Measurements from ENCODE around the gene IL19. TPM values are rescaled to one million over a fixed set of nuclear protein-coding genes. Genes with fewer than 3 reads are reported as not detected.

Gene IL19
- total and polyA plus RNA-seq, 9 of the 15 experiments (the other 6 are each of a cell fraction or from before 2014, with no cell fraction given): not detected

GRCh38 chr1:206812471-206812870, 41.9 kb downstream of the IL19 start:
- POLR2A ChIA-PET: no interaction called here
- Histone ChIP-seq H3K9me1 (ENCODE audit: control insufficient read depth, insufficient read depth, low read length) (no peaks in the 10 kb centered on the region), H3K4me1 (replicated peaks in 1 of 2; ENCODE audit: control insufficient read depth in 2 of 2, insufficient read depth in 2 of 2, low read length in 2 of 2) (peaks cover 0 to 29% of the 10 kb centered on the region in 2 experiments; a peak in 4 of 5 replicates), H3K9me3 (replicated peaks; ENCODE audit: control insufficient read depth, insufficient read depth, low read depth, low read length) (peaks cover 8% of the 10 kb centered on the region; the same call in 1 of the 2 replicates), H3K27ac (ENCODE audit: extremely low read depth, low read depth, low read length) (no peak overlapping the region), H3K4me2 (ENCODE audit: insufficient read depth, low read length) (no peak overlapping the region), H2AFZ (ENCODE audit: low read depth, low read length) (no peak overlapping the region), H3K4me3 (no peak overlapping the region), H3K27me3 (ENCODE audit: control insufficient read depth in 2 of 2, insufficient read depth in 2 of 2, low read length in 2 of 2) (no peaks in the 10 kb centered on the region), H3K36me3 (ENCODE audit: control insufficient read depth, insufficient read depth, low read length) (no peaks in the 10 kb centered on the region), H3K9ac (ENCODE audit: insufficient read depth in 1 of 2, low read depth in 2 of 2, low read length in 2 of 2) (no peak overlapping the region), H3K79me2 (ENCODE audit: control insufficient read depth, insufficient read depth, low read length) (no peaks in the 10 kb centered on the region), H4K20me1 (replicated peaks; ENCODE audit: control insufficient read depth, insufficient read depth, low read length) (no peaks in the 10 kb centered on the region)
- TF ChIP-seq KLF6 (CRISPR knock-in tag; IDR thresholded peaks at IDR 0.05; ENCODE audit: borderline replicate concordance) (no peak), ATF6 (CRISPR knock-in tag; IDR thresholded peaks at IDR 0.05) (no peak), SMARCA4 (IDR thresholded peaks at IDR 0.05) (no peak), COPS2 (conservative IDR thresholded peaks at IDR 0.05) (no peak), TSC22D4 (tag; IDR thresholded peaks at IDR 0.05) (no peak), ZNF609 (CRISPR knock-in tag; IDR thresholded peaks at IDR 0.05; ENCODE audit: borderline replicate concordance) (no peak), NR2F6 (CRISPR knock-in tag; IDR thresholded peaks at IDR 0.05) (no peak), ZNF644 (tag; IDR thresholded peaks at IDR 0.05; ENCODE audit: low read depth) (no peak), FOS (IDR thresholded peaks at IDR 0.05; ENCODE audit: extremely low read depth, insufficient read length) (no peak), HBP1 (CRISPR knock-in tag; IDR thresholded peaks at IDR 0.05) (no peak)
- in situ Hi-C loops (cut with MboI): no loop called here
- 7% methylated on average over 2 of the region's 2 CpGs for WGBS (ENCODE audit: insufficient coverage, low coverage, missing lambda C conversion rate)
- ATAC-seq: no peak
- CTCF ChIA-PET (ENCODE audit: low intra/inter-chr PET ratio): no interaction called here
- BruUV-seq (replicated peaks): no TSS peak
- DNase-seq (ENCODE audit: extremely low read depth in 1 of 4, low spot score in 3 of 4): no peak
- FAIRE-seq: no peak
- intact Hi-C loops (cut with micrococcal nuclease): loop anchor here (10.0 kb wide), 1 partner anchor 262 kb away; no protein-coding TSS in a partner anchor

Measured in K562 (cell line).